Measurements from ENCODE around the gene BTBD6. TPM values are rescaled to one million over a fixed set of nuclear protein-coding genes. Genes with fewer than 3 reads are reported as not detected.

The BTBD6 gene
- total RNA-seq, 2 experiments from 2014 or later, result 36.9 to 37.6 TPM

- H3K4me3 Mint-ChIP-seq, result no peak overlapping the region
- DNase-seq (no peak), ATAC-seq (ENCODE audit: poor library complexity) (no peak)
- no peak overlapping the region for H3K27ac Mint-ChIP-seq
- TF ChIP-seq CTCF (IDR thresholded peaks at IDR 0.05), result no peak
- ChIA-PET POLR2A (no interaction called here), CTCF (no interaction called here)
- H3K36me3 ChIP-seq (ENCODE audit: insufficient read depth, low read length), result no peaks in the 10 kb centered on the region
- peaks cover 53% of the 10 kb centered on the region for H3K4me1 ChIP-seq (ENCODE audit: insufficient read depth, low read length)
- H3K4me1 Mint-ChIP-seq (ENCODE audit: low read depth), result peaks cover 16% of the 10 kb centered on the region
- intact Hi-C loops (cut with DNase I, micrococcal nuclease), result loop anchor here (5.0 kb wide), 3 partner anchors 82 to 332 kb away; partner anchors contain the start of gene BRF1 (in 1 of the 2)
- H3K9me3 Mint-ChIP-seq, result no peaks in the 10 kb centered on the region
- no peaks in the 10 kb centered on the region for H3K36me3 Mint-ChIP-seq (ENCODE audit: low read depth)
- peaks cover 50 to 51% of the 10 kb centered on the region in 2 experiments for H3K27me3 ChIP-seq (ENCODE audit: control insufficient read depth in 1 of 2, insufficient read depth in 2 of 2, low read length in 2 of 2)
- no peak overlapping the region for H3K27ac ChIP-seq (ENCODE audit: low read depth in 1 of 2, low read length in 2 of 2)
- H3K4me3 ChIP-seq (ENCODE audit: low read length), result no peak overlapping the region
- H3K9me3 ChIP-seq (ENCODE audit: control insufficient read depth in 1 of 2, insufficient read depth in 1 of 2, low read length in 2 of 2), result peaks cover 0 to 14% of the 10 kb centered on the region in 2 experiments
- peaks cover 49% of the 10 kb centered on the region for H3K27me3 Mint-ChIP-seq
Measured at GRCh38 chr14:105200074-105200473, 48.3 kb upstream of the BTBD6 start.

GRCh38 chr14:105200641-105201040, 47.7 kb upstream of the BTBD6 start:
- H3K27me3 ChIP-seq (ENCODE audit: control insufficient read depth in 1 of 2, insufficient read depth in 2 of 2, low read length in 2 of 2), result peaks cover 45 to 46% of the 10 kb centered on the region in 2 experiments
- intact Hi-C loops (cut with DNase I, micrococcal nuclease), result loop anchor here (5.0 kb wide), 3 partner anchors 82 to 332 kb away; partner anchors contain the start of gene BRF1 (in 1 of the 2)
- POLR2A ChIA-PET, result interaction anchor here (1.2 kb wide), 1 partner anchor 100 kb away, joined by 3 read pairs; the partner anchor contains the start of gene BRF1
- Mint-ChIP-seq H3K9me3 (no peaks in the 10 kb centered on the region), H3K4me3 (no peak overlapping the region), H3K27ac (no peak overlapping the region), H3K36me3 (ENCODE audit: low read depth) (no peaks in the 10 kb centered on the region), H3K4me1 (ENCODE audit: low read depth) (peaks cover 12% of the 10 kb centered on the region), H3K27me3 (peaks cover 46% of the 10 kb centered on the region)
- CTCF ChIA-PET, result no interaction called here
- H3K9me3 ChIP-seq (ENCODE audit: control insufficient read depth in 1 of 2, insufficient read depth in 1 of 2, low read length in 2 of 2), result peaks cover 0 to 11% of the 10 kb centered on the region in 2 experiments
- H3K27ac ChIP-seq (ENCODE audit: low read depth in 1 of 2, low read length in 2 of 2), result no peak overlapping the region
- H3K36me3 ChIP-seq (ENCODE audit: insufficient read depth, low read length), result no peaks in the 10 kb centered on the region
- TF ChIP-seq CTCF (IDR thresholded peaks at IDR 0.05), result no peak
- ATAC-seq (ENCODE audit: poor library complexity), result no peak
- peaks cover 48% of the 10 kb centered on the region for H3K4me1 ChIP-seq (ENCODE audit: insufficient read depth, low read length)
- H3K4me3 ChIP-seq (ENCODE audit: low read length), result no peak overlapping the region
- DNase-seq, result no peak

GRCh38 chr14:105201156-105201924, 47.0 kb upstream of the BTBD6 start:
- H3K27me3 ChIP-seq (ENCODE audit: control insufficient read depth in 1 of 2, insufficient read depth in 2 of 2, low read length in 2 of 2), result peaks cover 39% of the 10 kb centered on the region in 2 experiments

More at GRCh38 chr14:105201156-105201924, 47.0 kb upstream of the BTBD6 start:
- POLR2A ChIA-PET, result interaction anchor here (1.2 kb wide), 1 partner anchor 100 kb away, joined by 3 read pairs; the partner anchor contains the start of gene BRF1
- TF ChIP-seq CTCF (IDR thresholded peaks at IDR 0.05), result no peak
- Mint-ChIP-seq H3K36me3 (ENCODE audit: low read depth) (no peaks in the 10 kb centered on the region), H3K27ac (no peak overlapping the region), H3K4me1 (ENCODE audit: low read depth) (peaks cover 9% of the 10 kb centered on the region), H3K27me3 (peaks cover 43% of the 10 kb centered on the region), H3K9me3 (no peaks in the 10 kb centered on the region), H3K4me3 (no peak overlapping the region)
- H3K27ac ChIP-seq (ENCODE audit: low read depth in 1 of 2, low read length in 2 of 2), result no peak overlapping the region
- no peak overlapping the region for H3K4me3 ChIP-seq (ENCODE audit: low read length)
- H3K9me3 ChIP-seq (ENCODE audit: control insufficient read depth in 1 of 2, insufficient read depth in 1 of 2, low read length in 2 of 2), result peaks cover 0 to 6% of the 10 kb centered on the region in 2 experiments
- DNase-seq (no peak), ATAC-seq (ENCODE audit: poor library complexity) (no peak)
- intact Hi-C loops (cut with DNase I, micrococcal nuclease), result loop anchor here (5.0 kb wide), 3 partner anchors 81 to 331 kb away; partner anchors contain the start of gene BRF1 (in 1 of the 2)
- H3K4me1 ChIP-seq (ENCODE audit: insufficient read depth, low read length), result peaks cover 41% of the 10 kb centered on the region
- H3K36me3 ChIP-seq (ENCODE audit: insufficient read depth, low read length), result no peaks in the 10 kb centered on the region
- CTCF ChIA-PET, result interaction anchor here (1.1 kb wide), 1 partner anchor 151 kb away, joined by 6 read pairs; no protein-coding TSS in a partner anchor
